ENCODE results near the gene SASH1. TPM values are rescaled to one million over a fixed set of nuclear protein-coding genes. Genes with fewer than 3 reads are reported as not detected.

Gene SASH1
- total and polyA plus RNA-seq, 9 of the 15 experiments (the other 6 are each of a cell fraction or from before 2014, with no cell fraction given), result 0.35 to 3.5 (median 1.6) TPM

GRCh38 chr6:148530394-148530953 is 187.8 kb downstream of the SASH1 start (continued):
- TF ChIP-seq AFF1 (IDR thresholded peaks at IDR 0.05; ENCODE audit: low read depth in 1 of 2, partially characterized antibody in 2 of 2) (peak in 1 of 2 experiments; percentile 52), HMGN3 (IDR thresholded peaks at IDR 0.05; ENCODE audit: borderline replicate concordance, extremely low read depth, insufficient read length, low read depth, low read length) (no peak), ATF2 (CRISPR knock-in tag; IDR thresholded peaks at IDR 0.05) (no peak), ZNF175 (CRISPR knock-in tag; IDR thresholded peaks at IDR 0.05; ENCODE audit: low read depth) (no peak), ZBTB1 (CRISPR knock-in tag; IDR thresholded peaks at IDR 0.05; ENCODE audit: borderline replicate concordance, low read depth) (no peak), ZZZ3 (IDR thresholded peaks at IDR 0.05) (no peak), MTA3 (IDR thresholded peaks at IDR 0.05; ENCODE audit: borderline replicate concordance) (peak; percentile 40; the same call in 1 of the 2 replicates), NR1H2 (CRISPR knock-in tag; IDR thresholded peaks at IDR 0.05) (no peak), STAT6 (CRISPR knock-in tag; IDR thresholded peaks at IDR 0.05) (no peak), MCM3 (IDR thresholded peaks at IDR 0.05) (no peak), NR4A1 (CRISPR knock-in tag; IDR thresholded peaks at IDR 0.05) (no peak), NR4A1 (tag; IDR thresholded peaks at IDR 0.05) (peak; percentile 79; the same call in 1 of the 2 replicates), BRD4 (IDR thresholded peaks at IDR 0.05) (no peak), CCAR2 (IDR thresholded peaks at IDR 0.05; ENCODE audit: low read depth, low read length) (no peak), HDAC1 (IDR thresholded peaks at IDR 0.05) (no peak), HNRNPK (IDR thresholded peaks at IDR 0.05; ENCODE audit: low read depth, low read length, poor library complexity, severe bottlenecking) (no peak)
